ENCODE measurements around the gene NIT1. TPM values are rescaled to one million over a fixed set of nuclear protein-coding genes. Genes with fewer than 3 reads are reported as not detected.

The NIT1 gene
- polyA plus RNA-seq, 1 experiment, result 19.2 TPM

GRCh38 chr1:161153682-161154337 is 35.9 kb downstream of the NIT1 start, which contains the start of gene UFC1:
UFC1 (plus strand) TSS chr1:161153978; CDS start chr1:161153998, 20 bp downstream.
- H3K27ac ChIP-seq (ENCODE audit: low read depth, low read length), result peak within 1 kb of the TSS; percentile 99
- ChIA-PET POLR2A (interaction anchor here (0.6 to 1.7 kb wide), 7 partner anchors 12 to 94 kb away, joined by 3 to 7 read pairs (median 5); partner anchors contain the start of genes NDUFS2, NIT1, PFDN2 and PPOX), CTCF (interaction anchor here (0.6 to 3.7 kb wide), 5 partner anchors 10 to 127 kb away, joined by 3 to 24 read pairs (median 5); partner anchors contain the start of genes PPOX and TOMM40L)
- H3K9me3 ChIP-seq (ENCODE audit: control insufficient read depth, insufficient read depth, low read length), result no peaks in the 10 kb centered on the region
- H3K27me3 ChIP-seq (ENCODE audit: control insufficient read depth, insufficient read depth, low read length), result no peaks in the 10 kb centered on the region
- H3K4me3 ChIP-seq (ENCODE audit: low read depth, low read length), result peak within 1 kb of the TSS; percentile 96
- DNase-seq (ENCODE audit: low read depth, low spot score), result peak; percentile 75
- TF ChIP-seq CTCF (IDR thresholded peaks at IDR 0.05; ENCODE audit: low read depth, low read length), result no peak

DNA sequence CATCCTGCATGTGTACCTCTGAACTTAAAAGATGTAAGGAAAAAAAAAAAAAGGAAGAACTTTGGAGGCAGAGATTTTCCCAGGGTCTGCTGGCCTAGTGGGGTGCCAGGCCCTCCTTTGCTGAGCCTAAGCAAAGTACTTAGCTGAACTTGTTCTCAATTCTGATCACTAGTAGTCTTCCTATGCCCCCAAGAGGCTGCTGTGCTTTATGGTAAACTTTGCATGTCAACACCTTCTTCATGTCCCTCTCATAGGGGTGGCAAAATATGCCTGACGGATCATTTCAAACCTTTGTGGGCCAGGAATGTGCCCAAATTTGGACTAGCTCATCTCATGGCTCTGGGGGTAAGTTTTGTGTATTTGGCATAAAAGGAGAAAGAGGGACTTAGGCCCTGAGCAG is 40.0 kb downstream of the NIT1 start:
- no peak for DNase-seq (ENCODE audit: low read depth, low spot score)
- ChIA-PET CTCF (interaction anchor here (0.8 to 2.4 kb wide), 3 partner anchors 8 to 161 kb away, joined by 3 to 8 read pairs (median 5); partner anchors contain the start of gene PPOX), POLR2A (interaction anchor here (0.6 to 0.7 kb wide), 2 partner anchors 223 to 232 kb away, joined by 3 to 9 read pairs; no protein-coding TSS in a partner anchor)
- no peak overlapping the region for H3K4me3 ChIP-seq (ENCODE audit: low read depth, low read length)
- H3K27me3 ChIP-seq (ENCODE audit: control insufficient read depth, insufficient read depth, low read length), result no peaks in the 10 kb centered on the region
- H3K27ac ChIP-seq (ENCODE audit: low read depth, low read length), result no peak overlapping the region
- H3K9me3 ChIP-seq (ENCODE audit: control insufficient read depth, insufficient read depth, low read length), result no peaks in the 10 kb centered on the region; the same call in 1 of the 2 replicates
- TF ChIP-seq CTCF (IDR thresholded peaks at IDR 0.05; ENCODE audit: low read depth, low read length), result no peak

DNA sequence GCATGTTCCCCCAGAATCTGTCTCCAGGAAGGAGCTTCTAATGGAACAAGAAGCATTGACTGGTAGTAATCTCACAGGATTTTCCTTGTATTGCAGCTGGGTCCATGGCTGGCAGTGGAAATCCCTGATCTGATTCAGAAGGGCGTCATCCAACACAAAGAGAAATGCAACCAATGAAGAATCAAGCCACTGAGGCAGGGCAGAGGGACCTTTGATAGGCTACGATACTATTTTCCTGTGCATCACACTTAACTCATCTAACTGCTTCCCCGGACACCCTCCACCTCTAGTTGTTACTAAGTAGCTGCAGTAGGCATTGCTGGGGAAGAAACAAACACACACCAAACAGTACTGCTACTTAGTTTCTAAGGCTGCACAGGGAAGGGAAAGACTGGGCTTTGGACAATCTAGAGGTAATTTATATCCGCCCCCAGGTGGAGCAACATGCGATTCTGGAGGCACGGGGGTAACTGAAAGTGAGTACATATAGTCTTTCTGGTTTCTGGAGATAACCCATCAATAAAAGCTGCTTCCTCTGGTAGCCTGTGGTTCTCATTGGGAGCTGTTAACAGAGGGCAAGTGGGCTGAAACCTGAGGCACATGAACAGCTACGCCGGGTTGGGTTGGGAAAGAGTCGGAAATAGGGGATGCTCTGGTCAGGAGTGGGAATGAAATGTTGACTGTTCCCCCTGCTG is 40.6 kb downstream of the NIT1 start:
- peak overlapping the region; percentile 39 for H3K27ac ChIP-seq (ENCODE audit: low read depth, low read length)
- DNase-seq (ENCODE audit: low read depth, low spot score), result no peak
- H3K4me3 ChIP-seq (ENCODE audit: low read depth, low read length), result peak overlapping the region; percentile 88
- ChIA-PET CTCF (interaction anchor here (0.8 to 2.4 kb wide), 2 partner anchors 34 to 161 kb away, joined by 3 to 8 read pairs; no protein-coding TSS in a partner anchor), POLR2A (interaction anchor here (0.6 kb wide), 1 partner anchor 222 kb away, joined by 9 read pairs; no protein-coding TSS in a partner anchor)
- TF ChIP-seq CTCF (IDR thresholded peaks at IDR 0.05; ENCODE audit: low read depth, low read length), result no peak
- H3K27me3 ChIP-seq (ENCODE audit: control insufficient read depth, insufficient read depth, low read length), result no peaks in the 10 kb centered on the region
- H3K9me3 ChIP-seq (ENCODE audit: control insufficient read depth, insufficient read depth, low read length), result no peaks in the 10 kb centered on the region; the same call in 1 of the 2 replicates

GRCh38 chr1:161159087-161159912 is 41.4 kb downstream of the NIT1 start, which contains the start of gene USP21:
USP21 (plus strand) TSS chr1:161159500; CDS start chr1:161160641, 1,141 bp downstream.
- ChIA-PET POLR2A (interaction anchor here (1.0 kb wide), 1 partner anchor 27 kb away, joined by 4 read pairs; the partner anchor contains the start of gene DEDD), CTCF (interaction anchor here (2.4 kb wide), 1 partner anchor 33 kb away, joined by 8 read pairs; no protein-coding TSS in a partner anchor)
- peak within 1 kb of the TSS; percentile 57 for H3K27ac ChIP-seq (ENCODE audit: low read depth, low read length)
- TF ChIP-seq CTCF (IDR thresholded peaks at IDR 0.05; ENCODE audit: low read depth, low read length), result peak; percentile 49
- H3K4me3 ChIP-seq (ENCODE audit: low read depth, low read length), result peak within 1 kb of the TSS; percentile 88
- peak; percentile 51 for DNase-seq (ENCODE audit: low read depth, low spot score)
- no peaks in the 10 kb centered on the region; the same call in 1 of the 2 replicates for H3K9me3 ChIP-seq (ENCODE audit: control insufficient read depth, insufficient read depth, low read length)
- no peaks in the 10 kb centered on the region for H3K27me3 ChIP-seq (ENCODE audit: control insufficient read depth, insufficient read depth, low read length)
